CD4-positive, alpha-beta T cell treated with Interleukin-4 for 4 hours (primary cell): Measurements from ENCODE around the gene PPP1R13B.
"Not testable (repeated sequence)": the region's sequence is repeated elsewhere in the genome, so short reads cannot be mapped to it uniquely, and the experiment has no call there.

ENCODE experiments used
- DNase-seq: peaks from one replicate; pipeline ENCODE4 v3.0.0-alpha.2; 2020

Gene PPP1R13B

DNA sequence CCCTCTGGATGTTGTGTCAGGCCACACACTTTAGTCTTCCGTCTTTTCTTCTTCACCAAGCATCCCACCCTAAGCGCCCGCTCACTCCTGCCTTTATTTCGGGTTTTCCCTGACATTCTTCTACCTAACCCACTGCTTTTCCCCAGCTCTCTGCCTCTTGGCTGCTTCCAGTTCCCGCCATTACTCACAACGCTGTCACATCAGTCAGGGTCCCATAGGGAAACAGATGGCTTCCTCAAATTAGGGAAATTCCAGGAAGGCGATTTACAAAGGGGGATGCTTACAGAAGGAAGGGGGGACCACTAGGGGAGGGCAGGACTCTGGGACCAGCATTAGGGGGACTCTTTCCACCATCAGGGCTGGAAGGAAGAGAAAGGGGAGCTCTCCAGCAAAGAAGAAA is 9.2 kb upstream of the PPP1R13B start:
- no peak for DNase-seq

DNA sequence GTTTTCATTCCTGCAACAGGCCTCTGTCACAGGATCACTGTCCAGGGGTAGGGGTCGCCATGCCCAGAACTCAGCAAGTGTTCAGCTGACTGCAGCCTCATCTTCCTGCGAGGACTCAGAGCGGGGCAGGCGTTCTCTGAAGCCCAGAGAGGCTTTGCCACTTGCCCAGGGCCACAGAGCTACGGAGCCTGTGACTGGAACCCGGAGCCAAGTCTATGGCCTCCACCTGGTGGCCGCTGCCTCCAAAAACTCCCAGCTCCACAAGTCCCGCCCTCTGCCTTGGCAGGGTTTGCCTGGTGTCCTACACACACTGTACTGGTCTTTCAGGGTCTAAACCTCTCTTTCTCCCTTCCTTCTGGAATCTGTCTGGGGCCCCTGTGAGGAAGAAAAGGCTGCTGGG is 8.7 kb upstream of the PPP1R13B start:
- DNase-seq: no peak

DNA sequence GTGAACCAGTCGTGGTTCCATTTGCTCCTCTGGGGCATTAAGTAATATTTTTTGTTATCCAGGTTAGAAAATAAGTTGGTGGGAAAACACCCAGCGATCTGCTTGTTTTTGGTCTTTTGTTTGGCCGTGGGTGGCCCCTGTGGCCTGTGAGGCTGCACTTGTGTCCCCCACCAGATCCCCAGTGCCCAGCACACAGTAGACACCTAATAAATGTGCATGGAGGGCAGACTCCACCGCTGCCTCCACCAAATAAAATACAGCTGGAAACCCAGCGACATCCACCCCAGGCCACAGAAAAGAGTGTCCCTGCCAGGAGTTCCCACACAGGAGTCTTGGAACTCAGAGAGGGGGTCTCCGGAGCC is 8.3 kb upstream of the PPP1R13B start:
- DNase-seq: no peak

DNA sequence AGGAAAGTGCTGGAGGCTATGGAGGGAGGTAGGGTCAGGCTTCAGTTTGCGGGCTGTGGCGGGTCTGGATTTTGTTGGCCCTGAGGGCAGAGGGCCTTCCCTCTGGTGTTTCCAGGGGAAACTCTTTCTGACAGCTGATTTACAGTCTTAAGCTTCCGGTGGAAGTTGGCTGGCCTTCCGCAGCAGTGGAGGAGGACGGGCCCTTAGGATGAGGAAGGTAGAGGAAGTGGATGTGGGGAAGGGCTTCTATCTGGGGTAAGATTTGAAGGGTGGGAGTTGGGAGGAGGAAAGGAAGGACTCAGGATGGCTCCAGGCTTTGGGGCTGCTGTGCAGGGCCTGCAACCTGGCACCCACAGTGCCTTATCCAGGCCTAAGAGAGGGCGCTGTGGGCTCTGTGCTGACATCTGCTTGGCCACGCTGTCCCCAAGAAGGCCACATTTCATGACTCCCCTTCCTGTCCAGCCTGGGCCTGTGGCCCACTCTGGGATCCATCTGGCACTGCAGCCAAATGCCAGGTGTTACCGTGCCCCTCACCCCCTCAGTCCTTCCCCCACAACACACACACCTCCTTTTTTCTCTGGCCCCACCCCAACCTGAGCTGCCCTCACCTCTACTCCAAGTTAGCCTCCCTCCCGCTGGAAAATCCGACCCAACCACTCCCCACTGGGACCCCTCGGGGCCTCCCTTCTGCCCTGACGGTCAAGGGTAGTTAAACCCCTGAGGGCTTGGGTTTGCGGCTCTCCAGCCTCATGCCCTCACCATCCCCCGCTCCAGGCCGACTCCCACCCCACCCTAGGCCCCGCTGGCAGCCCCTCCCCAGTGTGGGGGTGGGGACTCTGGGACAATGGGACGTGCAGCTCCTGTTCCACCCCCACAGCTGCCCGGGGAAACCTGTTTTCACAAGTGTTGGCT is 7.7 kb upstream of the PPP1R13B start:
- no peak for DNase-seq

DNA sequence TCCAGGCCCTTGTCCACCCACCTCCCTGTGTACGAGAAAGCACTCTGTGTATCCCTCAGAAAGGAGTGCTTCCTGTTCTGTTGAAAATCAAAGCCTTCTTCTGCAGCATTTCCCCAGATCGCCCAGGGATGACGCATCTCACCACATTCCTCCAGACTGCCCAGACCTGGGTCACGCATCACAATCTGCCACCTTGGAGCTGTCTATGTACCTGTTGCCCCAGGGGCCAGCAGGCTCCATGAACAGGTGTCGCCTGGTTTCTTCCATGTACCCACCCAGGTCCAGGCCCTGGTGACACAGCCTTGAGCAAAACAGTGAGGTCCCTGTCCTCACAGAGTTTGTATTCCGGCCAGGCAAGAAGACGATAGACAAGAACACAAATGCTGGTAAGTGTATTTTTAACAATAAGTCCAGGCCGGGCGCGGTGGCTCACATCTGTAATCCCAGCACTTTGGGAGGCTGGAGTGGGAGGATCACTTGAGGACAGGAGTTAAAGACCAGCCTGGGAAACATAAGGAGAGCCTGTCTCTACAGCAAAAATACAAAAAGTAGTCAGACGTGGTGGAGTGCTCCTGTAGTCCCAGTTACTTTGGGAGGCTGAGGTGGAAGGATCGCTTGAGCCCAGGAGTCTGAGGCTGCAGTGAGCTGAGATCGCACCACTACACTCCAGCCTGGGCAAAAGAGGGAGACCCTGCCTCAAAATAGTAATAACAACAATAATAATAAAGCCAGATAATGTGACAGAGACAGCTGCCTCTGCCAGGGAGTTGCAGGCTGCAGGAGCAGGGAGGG is 6.8 kb upstream of the PPP1R13B start:
- no peak for DNase-seq

DNA sequence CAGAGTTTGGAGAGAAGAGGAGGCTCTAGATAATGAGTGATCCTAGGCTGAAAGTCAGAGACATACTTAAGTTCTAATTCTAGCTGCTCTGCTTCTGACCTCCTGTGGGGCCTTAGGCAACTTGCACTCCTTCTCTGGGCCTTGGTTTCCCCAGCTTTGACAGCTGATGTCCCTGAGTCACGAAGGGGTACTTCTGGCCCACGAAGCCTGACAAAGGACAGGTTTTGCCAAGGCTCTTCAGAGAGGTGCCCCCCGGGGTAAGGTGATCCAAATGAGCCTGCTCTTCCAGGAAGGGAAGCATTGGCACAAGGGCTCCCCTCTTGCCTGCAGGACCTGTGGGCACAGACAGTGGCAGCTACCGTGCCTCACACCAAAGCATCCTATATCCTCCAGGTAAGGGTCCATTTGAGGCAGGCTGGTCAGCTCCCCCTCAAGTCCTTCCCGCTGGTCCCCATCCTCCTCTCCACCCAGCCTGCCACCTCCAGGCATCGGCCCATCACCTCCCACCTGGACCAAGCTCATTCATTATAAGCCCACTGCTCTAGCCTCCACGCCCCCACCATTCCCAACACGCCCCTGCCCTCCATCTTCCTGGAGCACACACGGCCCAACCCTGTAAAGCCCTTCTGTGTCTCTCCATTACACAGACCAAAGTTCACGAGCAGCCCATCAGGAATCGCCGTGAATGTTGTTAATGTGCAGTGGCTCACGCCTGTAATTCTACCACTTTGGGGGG is 1.9 kb upstream of the PPP1R13B start:
- DNase-seq: no peak

DNA sequence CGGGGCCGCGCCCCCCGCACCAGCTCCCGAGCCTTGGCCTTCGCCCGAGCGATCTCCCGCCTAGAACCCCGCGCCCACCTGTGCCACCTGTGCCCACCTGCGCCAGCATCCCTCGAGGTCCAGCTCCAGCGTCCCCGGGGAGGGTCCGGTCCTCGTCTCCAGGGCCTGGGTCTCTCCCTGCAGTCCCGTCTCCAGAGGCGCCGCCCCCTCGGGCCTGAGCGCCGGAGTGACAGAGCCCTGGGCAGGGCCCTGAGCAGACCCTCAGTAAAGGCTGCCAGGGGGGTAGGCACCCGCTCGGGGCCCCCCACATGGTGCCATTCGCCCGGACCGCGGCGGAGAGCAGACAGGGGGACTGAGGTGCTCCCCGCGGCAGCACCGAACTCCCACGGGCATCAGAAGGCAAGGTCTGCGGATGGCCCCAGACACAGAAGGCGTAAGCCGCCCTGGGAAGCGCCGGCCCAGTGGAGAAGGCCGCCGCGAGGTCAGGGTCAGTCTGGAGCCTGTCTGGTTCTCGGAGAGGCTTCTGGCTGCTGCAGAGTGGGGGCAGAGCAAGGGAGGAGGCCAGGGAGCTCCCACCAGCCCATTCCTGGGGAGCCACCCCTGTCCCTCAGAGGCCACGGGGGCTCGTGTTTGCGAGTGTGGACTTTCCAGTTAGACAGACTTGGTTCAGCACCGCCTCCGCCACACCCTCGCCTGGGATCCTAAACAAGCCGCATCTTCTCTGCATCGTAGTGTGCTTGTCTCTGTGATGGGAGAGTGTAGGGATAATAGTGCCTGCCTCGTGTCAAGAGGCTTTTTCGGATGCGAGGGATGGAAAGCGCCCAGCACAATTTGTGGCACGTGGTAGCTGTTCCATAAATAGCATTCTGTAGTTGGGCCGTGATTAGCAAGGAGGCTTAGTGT is 1.1 kb upstream of the PPP1R13B start:
- no peak for DNase-seq

DNA sequence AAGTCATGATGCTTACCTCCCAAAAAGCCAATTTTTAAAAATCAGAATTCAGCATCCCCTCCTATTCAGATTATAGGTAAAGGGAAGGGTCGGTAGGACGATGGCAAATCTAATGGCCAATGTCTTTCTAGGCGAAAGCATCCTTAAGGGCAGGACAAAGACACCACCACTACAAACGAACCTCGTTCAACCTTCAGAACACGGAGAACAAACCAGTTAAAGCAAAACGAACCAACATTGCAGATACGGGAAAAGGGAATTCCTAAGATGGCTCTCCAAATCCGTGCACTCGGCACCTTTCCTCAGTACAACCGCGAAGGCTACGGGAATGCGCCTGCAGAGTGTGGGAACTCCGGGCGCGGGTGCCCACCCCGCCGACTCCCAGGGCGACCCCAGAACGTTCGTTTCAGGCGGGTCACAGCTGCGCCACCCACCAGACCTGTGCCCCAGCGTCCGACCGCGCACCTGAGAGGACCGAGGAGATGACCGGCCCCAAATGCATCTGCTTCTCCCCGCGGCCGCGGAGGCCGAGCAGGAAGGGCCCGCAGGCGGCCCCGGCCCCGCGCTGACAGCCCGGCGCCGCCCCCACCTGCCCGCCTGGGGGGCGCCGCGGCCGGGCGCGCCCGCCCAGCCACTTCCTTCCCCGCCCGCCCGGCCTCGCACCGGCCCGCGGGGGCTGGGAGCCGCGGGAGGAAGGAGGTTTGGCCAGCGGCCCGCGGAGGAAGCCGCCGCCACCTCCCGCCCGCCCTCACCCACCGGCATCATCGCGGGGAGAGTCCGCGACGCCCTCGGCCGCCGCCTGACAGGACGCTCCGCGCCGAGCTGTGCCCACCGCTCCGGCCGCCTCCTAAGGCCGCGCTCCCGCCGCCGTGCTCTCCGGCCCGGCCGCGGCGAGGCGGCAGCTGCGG is 578 bp downstream of the PPP1R13B start:
- peak; percentile 8 for DNase-seq

DNA sequence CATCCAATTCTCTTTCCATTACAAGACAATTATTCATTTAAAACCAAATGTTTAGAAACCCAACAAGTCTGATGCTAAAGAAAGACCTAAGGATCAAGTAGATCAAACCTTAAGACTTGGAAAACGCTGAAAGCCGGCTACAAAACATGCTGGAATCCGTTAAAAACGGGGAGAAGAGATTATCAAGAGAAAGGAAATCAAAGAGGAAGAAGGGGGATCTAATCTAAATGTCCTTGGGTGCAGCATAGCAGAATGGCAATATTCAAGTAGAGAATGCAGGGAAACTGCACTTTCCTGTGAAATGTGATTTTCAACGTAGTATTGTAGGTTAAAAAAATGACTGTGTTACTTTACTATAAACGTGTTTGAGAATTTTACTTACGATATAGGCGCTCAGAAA is 1.3 kb downstream of the PPP1R13B start:
- no peak for DNase-seq

DNA sequence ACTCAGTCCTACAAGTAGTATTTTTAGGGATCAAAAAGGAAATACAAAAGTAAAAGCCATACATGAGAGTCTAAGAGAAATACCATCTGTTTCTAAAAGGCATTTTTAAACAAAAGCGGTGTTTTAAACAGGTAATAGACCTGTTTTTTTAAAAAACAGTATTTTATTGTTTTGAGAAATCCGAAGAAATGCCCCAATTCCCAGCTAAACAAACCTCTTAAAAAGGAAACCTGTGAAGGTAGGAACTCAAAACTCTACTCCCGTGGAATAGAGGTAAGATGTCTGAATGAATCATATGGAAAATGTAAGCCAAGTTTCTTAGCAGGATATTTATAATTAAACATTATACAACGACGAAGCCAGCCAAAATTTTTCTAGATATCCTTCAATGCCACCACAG is 2.0 kb downstream of the PPP1R13B start:
- no peak for DNase-seq

DNA sequence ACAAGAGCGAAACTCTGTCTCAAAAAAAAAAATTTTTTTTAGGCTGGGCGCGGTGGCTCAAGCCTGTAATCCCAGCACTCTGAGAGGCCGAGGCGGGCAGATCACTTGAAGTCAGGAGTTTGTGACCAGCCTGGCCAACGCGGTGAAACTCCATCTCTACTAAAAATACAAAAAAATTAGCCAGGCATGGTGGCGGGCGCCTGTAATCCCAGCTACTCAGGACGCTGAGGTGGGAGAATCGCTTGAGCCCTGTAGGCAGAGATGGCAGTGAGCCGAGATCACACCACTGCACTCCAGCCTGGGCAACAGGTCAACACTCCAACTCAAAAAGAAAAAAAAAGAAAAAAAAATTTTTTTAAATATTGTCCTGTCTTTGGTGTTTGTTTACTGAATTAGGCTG is 6.1 kb downstream of the PPP1R13B start:
- not testable (repeated sequence) for DNase-seq

DNA sequence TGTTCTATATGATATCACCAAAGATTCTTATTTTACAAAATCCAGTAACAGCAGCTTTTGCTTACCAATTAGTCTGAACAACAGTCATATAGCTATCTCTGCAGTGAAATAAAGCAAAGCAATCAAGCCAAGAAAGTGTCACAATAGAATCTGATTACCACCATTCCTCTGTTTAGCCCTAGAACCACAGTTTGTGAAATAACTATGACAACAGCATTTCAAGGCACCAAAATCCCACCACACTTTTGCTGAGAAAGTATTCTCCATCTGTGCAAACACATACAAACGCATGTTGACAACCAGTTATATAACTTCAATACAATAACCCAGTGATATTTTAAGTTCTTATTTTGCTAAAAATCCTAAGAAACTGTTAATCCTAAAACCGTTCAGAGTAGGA is 7.4 kb downstream of the PPP1R13B start:
- no peak for DNase-seq

DNA sequence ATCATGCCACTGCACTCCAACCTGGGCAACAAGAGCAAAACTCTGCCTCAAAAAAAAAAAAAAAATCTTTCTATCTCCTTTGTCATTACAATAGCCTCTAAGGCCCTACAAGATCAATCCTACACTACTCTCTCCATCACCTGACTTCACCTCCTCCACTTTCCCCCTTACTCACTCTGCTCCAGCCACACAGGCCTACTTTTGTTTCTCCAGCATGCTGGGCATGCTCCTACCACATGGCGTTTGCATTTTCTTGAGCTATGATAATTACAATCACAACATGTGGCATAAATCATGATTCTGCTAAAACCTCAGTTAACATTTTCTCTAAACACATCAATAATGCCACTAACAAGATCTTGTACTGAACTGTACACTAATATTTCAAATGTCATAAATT is 7.8 kb downstream of the PPP1R13B start:
- DNase-seq: no peak

DNA sequence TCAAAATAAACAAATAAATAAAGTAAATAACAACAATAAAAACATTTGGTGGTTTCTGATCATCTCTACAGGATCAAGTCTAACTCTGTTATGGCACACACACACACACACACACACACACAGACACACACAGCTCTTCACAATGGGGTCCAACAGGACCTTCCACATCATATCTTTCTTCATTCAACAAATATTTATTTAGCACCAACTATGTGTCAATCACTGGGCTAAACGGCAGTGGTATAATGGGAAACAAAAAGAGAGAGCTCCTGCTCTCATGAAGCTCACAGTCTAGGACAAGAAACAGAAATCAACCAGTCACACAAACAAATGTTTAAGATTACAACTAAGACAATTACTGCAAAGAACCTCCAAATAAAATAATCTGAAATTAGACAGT is 9.3 kb downstream of the PPP1R13B start:
- no peak for DNase-seq

DNA sequence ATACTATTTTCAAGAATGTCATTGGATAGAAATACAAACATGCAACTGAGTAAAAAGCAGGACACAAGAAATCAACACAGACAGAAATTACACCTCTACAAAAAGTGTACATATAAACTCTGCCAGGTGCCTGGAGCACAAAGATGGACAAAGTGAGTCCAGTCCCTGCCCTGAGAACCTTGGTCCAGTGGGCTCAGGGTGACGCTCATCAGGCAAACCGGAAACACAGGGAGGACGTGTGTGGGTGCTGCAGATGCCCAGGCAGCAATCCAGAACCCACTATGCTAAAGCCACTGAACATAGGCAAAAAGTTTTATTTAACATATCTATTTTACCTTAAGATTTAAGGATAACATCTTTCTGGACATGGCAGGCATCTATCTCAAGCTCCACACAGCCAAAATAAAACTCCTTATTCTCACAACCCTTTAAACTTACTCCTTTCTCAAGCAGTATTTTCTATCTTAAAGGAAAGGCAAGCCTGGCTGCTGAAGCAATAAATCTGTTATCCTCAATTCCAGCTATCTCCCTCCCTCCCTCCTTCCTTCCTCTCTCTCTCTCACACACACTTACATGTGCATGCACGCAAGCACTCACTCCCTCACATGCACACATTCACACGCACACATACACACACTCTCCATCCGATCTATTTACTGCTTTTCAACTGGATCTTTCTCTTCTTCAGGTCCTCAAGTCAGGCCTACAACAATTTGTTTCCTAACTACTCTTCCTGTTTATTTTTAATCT is 10.2 kb downstream of the PPP1R13B start:
- DNase-seq: no peak

DNA sequence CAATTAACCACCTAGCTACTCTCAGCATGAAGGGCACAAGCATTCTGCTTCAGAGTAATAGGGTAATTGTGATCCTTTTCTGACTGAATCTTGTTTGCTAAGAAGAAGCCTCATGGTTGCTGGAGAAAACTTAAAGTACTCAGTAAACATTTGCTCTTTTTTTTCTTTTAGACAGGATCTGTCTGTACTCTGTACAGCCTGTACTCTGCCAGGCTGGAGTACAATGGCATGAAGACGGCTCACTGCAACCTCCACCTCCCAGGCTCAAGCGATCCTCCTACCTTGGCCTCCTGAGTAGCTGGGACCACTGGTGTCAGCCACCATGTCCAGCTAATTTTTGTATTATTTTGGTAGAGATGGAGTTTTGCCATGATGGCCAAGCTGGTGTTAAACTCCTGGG is 12.4 kb downstream of the PPP1R13B start:
- DNase-seq: no peak

DNA sequence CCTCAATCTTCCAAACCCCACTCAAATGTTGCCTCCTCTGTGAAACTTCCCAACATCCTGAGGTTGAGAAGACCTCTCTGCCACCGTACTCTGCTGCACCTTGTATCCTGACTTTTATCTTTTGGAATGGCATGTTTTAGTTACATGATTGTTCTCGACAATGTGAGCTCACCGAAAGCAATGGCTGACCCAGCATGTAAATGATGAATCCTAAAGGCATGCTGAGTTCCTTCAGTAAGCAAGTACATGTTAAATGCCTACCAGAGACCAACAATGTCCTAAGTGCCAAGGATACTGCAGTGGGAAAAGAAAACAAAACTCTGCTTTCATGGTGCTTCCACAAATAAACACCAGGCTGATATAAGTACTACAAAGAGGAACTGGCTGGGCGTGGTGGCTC is 13.7 kb downstream of the PPP1R13B start:
- no peak for DNase-seq

DNA sequence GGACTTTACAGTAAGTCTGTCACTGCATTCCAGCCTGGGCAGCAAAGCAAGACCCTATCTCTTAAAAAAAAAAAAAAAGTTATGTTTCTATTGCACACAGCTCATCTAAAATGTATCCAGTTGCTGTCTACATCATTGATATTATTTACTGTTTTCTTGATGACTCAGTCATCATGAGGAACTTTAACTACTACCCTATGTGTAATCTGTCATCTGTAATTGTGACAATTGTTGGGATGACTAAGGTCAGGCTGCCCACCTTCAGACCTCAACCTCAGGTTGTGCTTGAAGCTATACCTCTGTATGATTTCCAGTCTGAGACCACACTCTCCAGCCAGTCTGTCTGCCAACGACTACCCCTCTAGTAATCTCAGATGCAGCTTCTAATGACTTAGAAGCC is 15.3 kb downstream of the PPP1R13B start:
- no peak for DNase-seq

DNA sequence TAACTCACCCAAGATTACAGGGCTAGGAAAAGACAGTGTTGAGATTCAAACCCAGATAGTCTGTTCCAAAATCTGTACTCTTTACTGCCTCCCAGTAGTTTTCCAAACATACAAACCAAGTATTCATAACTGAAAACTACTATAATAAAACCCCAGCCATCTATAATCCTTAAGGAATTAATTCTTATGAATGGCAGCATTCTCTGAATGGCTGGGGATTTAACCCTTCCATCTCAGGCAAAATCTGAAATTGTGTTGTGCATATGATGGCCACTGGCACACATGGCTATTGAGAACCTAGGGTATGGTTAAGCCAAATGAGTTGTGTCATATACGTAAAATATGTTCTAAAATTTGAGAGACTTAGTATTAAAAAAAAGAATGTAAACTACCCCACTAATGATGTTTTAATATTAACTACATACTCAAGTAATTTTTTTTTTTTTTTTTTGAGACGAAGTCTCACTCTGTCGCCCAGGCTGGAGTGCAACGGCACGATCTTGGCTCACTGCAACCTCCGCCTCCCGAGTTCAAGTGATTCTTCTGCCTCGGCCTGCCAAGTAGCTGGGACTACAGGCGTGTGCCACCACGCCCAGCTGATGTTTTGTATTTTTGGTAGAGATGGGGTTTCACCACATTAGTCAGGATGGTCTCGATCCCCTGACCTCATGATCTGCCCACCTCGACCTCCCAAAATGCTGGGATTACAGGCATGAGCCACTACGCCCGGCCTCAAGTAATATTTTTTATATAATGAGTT is 16.7 kb downstream of the PPP1R13B start:
- DNase-seq: no peak
